Lower leg skin (tissue), 4 donors: ENCODE results near the gene IGLL5. TPM values are rescaled to one million over a fixed set of nuclear protein-coding genes. Genes with fewer than 3 reads are reported as not detected.
"Not testable (repeated sequence)": the region's sequence is repeated elsewhere in the genome, so short reads cannot be mapped to it uniquely, and the experiment has no call there.

Source experiments
- DNase-seq, 2 donors: peaks; one replicate each; pipeline ENCODE4 v3.0.0-alpha.2; 2019; ENCODE audit warnings: low spot score in 2 of 2
- H3K4me3 ChIP-seq: fragments of 200-600 bp; sonication (generic); 2 replicates; pipeline ENCODE4 v1.5.1; 2017; ENCODE audit warnings: mild to moderate bottlenecking, low read depth; ENCODE audit not compliant: poor library complexity, severe bottlenecking
- CTCF ChIP-seq, 3 donors: fragments of 450-650 bp; IDR thresholded peaks; one replicate each; pipeline ENCODE4 v1.5.1; 2016; ENCODE audit warnings: antibody characterized with exemption in 3 of 3, mild to moderate bottlenecking in 3 of 3, moderate library complexity in 2 of 3
- POLR2A ChIP-seq, 2 donors: fragments of 450-650 bp; IDR thresholded peaks; one replicate each; pipeline ENCODE4 v1.6.1; 2016 to 2017; ENCODE audit warnings: antibody characterized with exemption in 2 of 2, mild to moderate bottlenecking in 1 of 2, moderate library complexity in 1 of 2
- WGBS, 2 donors: methylation state at CpG; one replicate each; pipeline ENCODE4 v1.1.5; 2018; 5-methylcytosine and 5-hydroxymethylcytosine counted together
- intact Hi-C: fragments of 100-400 bp; cut with DNase I; formaldehyde crosslinking; loops from one replicate; pipeline ENCODE4 v1.15.0; 2023; ENCODE audit warnings: low total_unique reads
- total RNA-seq, 4 donors: library from RNA; depleted of rRNA; stranded (reverse); fragments of >200 nt; gene quantifications; one replicate each; pipeline ENCODE4 v1.1.0, GENCODE V29; 2016

Gene IGLL5
- total RNA-seq, 4 donors from 2014 or later: not detected

GRCh38 chr22:22901578-22902218 lies 14.1 kb downstream of the IGLL5 start:
- TF ChIP-seq POLR2A (IDR thresholded peaks at IDR 0.05): no peak
- TF ChIP-seq CTCF (IDR thresholded peaks at IDR 0.05): no peak
- 81 to 84% methylated on average over 8 of the region's 8 CpGs for WGBS, 2 donors

GRCh38 chr22:22902247-22903001 lies 14.8 kb downstream of the IGLL5 start:
- no peak for DNase-seq
- no peak overlapping the region for H3K4me3 ChIP-seq
- intact Hi-C loops: no loop called here
- TF ChIP-seq CTCF (IDR thresholded peaks at IDR 0.05) (no peak), POLR2A (IDR thresholded peaks at IDR 0.05) (no peak)
- 77 to 82% methylated on average over 9 of the region's 9 CpGs for WGBS, 2 donors

More at GRCh38 chr22:22901578-22902218, 14.1 kb downstream of the IGLL5 start:
- no peak overlapping the region for H3K4me3 ChIP-seq
- no peak for DNase-seq
- intact Hi-C loops: no loop called here

- intact Hi-C loops: no loop called here
- TF ChIP-seq POLR2A (IDR thresholded peaks at IDR 0.05): no peak
- TF ChIP-seq CTCF (IDR thresholded peaks at IDR 0.05): no peak
- WGBS, 2 donors: 35 to 37% methylated on average over 2 of the region's 2 CpGs
- H3K4me3 ChIP-seq: no peak overlapping the region
- DNase-seq: no peak
Measured at GRCh38 chr22:22903355-22903777, 15.8 kb downstream of the IGLL5 start.

GRCh38 chr22:22903781-22904192 lies 16.2 kb downstream of the IGLL5 start:
- H3K4me3 ChIP-seq, DNase-seq, intact Hi-C loops: not testable (repeated sequence)
- 62 to 70% methylated on average over 1 of the region's 1 CpG for WGBS, 2 donors

GRCh38 chr22:22904736-22905135 lies 17.1 kb downstream of the IGLL5 start:
- intact Hi-C loops, DNase-seq, H3K4me3 ChIP-seq: not testable (repeated sequence)
- 94% methylated on average over 5 of the region's 5 CpGs for WGBS, 2 donors

- DNase-seq, intact Hi-C loops, H3K4me3 ChIP-seq: not testable (repeated sequence)
- WGBS, 2 donors: 73 to 86% methylated on average over 1 to 7 of the region's 10 CpGs
Measured at GRCh38 chr22:22906391-22906790, 18.8 kb downstream of the IGLL5 start.

GRCh38 chr22:22906907-22907550 lies 19.4 kb downstream of the IGLL5 start:
- WGBS, 2 donors: 84 to 90% methylated on average over 8 of the region's 8 CpGs
- intact Hi-C loops: no loop called here
- DNase-seq: no peak

More at GRCh38 chr22:22906907-22907550, 19.4 kb downstream of the IGLL5 start:
- TF ChIP-seq POLR2A (IDR thresholded peaks at IDR 0.05) (no peak), CTCF (IDR thresholded peaks at IDR 0.05) (no peak)
- no peak overlapping the region for H3K4me3 ChIP-seq
